ENCODE measurements around the gene MCM6.

MCM6 gene

DNA sequence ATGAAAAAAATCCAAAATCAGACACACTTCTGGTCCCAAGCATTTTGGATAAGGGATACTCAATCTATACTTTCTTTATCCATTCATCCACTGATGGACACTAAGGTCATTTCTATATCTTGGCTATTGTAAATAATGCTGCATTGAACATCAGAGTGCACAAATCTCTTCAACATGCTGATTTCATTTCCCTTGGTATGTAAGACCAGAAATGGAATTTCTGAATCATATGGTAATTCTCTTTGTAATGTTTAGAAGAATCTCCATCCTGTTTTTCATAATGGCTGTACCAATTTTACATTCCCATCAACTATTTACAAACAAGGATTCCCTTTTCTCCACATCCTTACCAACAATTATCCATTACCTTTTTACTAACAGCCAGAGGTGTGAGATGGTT, 33.7 kb upstream of the MCM6 start:
- Histone ChIP-seq H3K27me3 (no peaks in the 10 kb centered on the region), H3K4me3 (no peak overlapping the region), H3K36me3 (peaks cover 29 to 52% (median 30%) of the 10 kb centered on the region in 3 donors), H3K4me1 (no peaks in the 10 kb centered on the region), H3K27ac (no peak overlapping the region), H3K9me3 (no peaks in the 10 kb centered on the region)
- DNase-seq: no peak
- TF ChIP-seq, protein P1, sequence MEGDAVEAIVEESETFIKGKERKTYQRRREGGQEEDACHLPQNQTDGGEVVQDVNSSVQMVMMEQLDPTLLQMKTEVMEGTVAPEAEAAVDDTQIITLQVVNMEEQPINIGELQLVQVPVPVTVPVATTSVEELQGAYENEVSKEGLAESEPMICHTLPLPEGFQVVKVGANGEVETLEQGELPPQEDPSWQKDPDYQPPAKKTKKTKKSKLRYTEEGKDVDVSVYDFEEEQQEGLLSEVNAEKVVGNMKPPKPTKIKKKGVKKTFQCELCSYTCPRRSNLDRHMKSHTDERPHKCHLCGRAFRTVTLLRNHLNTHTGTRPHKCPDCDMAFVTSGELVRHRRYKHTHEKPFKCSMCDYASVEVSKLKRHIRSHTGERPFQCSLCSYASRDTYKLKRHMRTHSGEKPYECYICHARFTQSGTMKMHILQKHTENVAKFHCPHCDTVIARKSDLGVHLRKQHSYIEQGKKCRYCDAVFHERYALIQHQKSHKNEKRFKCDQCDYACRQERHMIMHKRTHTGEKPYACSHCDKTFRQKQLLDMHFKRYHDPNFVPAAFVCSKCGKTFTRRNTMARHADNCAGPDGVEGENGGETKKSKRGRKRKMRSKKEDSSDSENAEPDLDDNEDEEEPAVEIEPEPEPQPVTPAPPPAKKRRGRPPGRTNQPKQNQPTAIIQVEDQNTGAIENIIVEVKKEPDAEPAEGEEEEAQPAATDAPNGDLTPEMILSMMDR (IDR thresholded peaks at IDR 0.05): no peak
- intact Hi-C loops (cut with DNase I; ENCODE audit: low total_unique reads): loop anchor here (10.0 kb wide), 1 partner anchor 475 kb away; no protein-coding TSS in a partner anchor

DNA sequence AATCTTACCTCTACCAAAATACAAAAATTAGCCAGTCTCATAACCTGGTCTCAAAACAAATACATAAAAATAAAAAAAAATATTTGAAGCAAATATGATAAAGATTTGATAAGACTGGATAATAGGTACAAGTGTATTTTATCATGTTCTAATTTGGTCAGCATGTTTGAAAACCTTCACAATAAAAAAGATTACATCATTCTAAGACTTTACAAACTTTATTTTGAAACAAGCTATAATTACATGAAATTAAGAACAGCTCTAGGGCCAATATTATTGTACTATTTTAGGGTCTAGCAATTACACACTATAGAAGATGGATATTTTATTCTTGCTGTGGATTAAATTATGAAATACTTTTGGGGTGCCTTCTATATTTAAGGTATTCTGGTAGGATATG, 29.4 kb upstream of the MCM6 start:
- Histone ChIP-seq H3K36me3 (peaks cover 25 to 46% (median 30%) of the 10 kb centered on the region in 3 donors), H3K27ac (no peak overlapping the region), H3K27me3 (no peaks in the 10 kb centered on the region), H3K4me3 (no peak overlapping the region), H3K9me3 (no peaks in the 10 kb centered on the region), H3K4me1 (no peaks in the 10 kb centered on the region)
- TF ChIP-seq, protein P1 (IDR thresholded peaks at IDR 0.05): no peak
- intact Hi-C loops (cut with DNase I; ENCODE audit: low total_unique reads): no loop called here
- no peak for DNase-seq

DNA sequence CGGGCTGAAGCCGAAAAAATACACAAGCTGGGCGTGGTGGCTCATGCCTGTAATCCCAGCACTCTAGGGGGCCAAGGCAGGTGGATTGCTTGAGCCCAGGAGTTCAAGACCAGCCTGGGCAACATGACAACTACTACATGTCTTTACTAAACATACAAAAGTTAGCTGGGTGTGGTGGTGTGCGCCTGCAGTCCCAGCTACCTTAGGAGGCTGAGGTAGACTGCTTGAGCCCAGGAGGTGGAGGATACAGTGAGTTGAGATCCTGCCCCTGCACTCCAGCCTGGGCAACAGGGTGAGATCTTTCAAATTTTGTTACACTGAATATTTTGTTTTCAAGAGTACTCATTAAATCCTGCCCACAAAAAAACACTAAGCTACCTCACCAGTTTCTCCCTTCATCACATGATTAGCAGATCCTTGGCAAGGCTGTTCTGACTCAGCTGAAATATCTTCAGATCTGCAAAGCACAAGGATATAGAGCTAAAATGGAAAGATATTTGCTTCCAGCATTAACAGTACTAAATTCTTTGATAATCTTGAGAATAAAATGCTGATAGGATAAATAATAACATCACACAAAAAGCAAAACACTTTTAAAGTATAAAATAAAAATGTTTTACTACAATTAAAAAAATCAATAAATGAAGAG, 28.2 kb upstream of the MCM6 start:
- Histone ChIP-seq H3K36me3 (peaks cover 14 to 34% (median 21%) of the 10 kb centered on the region in 3 donors), H3K27ac (no peak overlapping the region), H3K4me1 (no peaks in the 10 kb centered on the region), H3K27me3 (no peaks in the 10 kb centered on the region), H3K9me3 (no peaks in the 10 kb centered on the region), H3K4me3 (no peak overlapping the region)
- intact Hi-C loops (cut with DNase I; ENCODE audit: low total_unique reads): no loop called here
- TF ChIP-seq, protein P1 (IDR thresholded peaks at IDR 0.05): no peak
- DNase-seq: no peak

DNA sequence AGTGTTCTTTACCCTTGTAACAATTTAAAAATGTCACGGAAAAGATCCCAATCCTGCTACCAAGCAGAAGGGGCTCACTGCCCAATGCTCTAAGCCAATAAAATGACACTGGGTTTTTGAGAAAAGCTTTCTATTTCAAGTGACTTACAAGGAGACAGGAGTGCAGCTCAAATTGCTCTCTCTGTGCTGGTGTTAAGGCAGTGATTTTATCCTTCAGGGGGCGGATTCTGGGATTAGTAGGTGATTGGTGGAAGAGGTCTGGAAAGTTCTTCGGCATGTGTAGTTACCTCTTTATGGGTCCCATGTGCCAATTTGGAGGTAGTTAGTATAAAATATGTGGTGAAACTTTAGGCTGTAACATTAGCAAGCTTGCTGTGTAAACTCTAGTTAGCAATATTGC, 27.4 kb upstream of the MCM6 start:
- Histone ChIP-seq H3K9me3 (no peaks in the 10 kb centered on the region), H3K27me3 (no peaks in the 10 kb centered on the region), H3K4me3 (no peak overlapping the region), H3K36me3 (peaks cover 14 to 31% (median 16%) of the 10 kb centered on the region in 3 donors), H3K4me1 (no peaks in the 10 kb centered on the region), H3K27ac (no peak overlapping the region)
- DNase-seq: no peak
- TF ChIP-seq, protein P1 (IDR thresholded peaks at IDR 0.05): no peak
- intact Hi-C loops (cut with DNase I; ENCODE audit: low total_unique reads): no loop called here

GRCh38 chr2:135899567-135899966, 23.3 kb upstream of the MCM6 start:
- Histone ChIP-seq H3K4me3 (no peak overlapping the region), H3K27ac (no peak overlapping the region), H3K36me3 (peaks cover 0 to 14% (median 6%) of the 10 kb centered on the region in 3 donors), H3K9me3 (no peaks in the 10 kb centered on the region), H3K4me1 (no peaks in the 10 kb centered on the region), H3K27me3 (no peaks in the 10 kb centered on the region)
- TF ChIP-seq, protein P1 (IDR thresholded peaks at IDR 0.05): no peak
- no peak for DNase-seq
- intact Hi-C loops (cut with DNase I; ENCODE audit: low total_unique reads): no loop called here

Measured in tibial artery (tissue), 4 donors.